B cell (primary cell): ENCODE data around the gene CDHR3. TPM values are rescaled to one million over a fixed set of nuclear protein-coding genes. Genes with fewer than 3 reads are reported as not detected.

Source experiments
- ATAC-seq: fragments of 200-7000 bp; cut with Tn5 transposase; one replicate; pipeline ENCODE4 v1.10.0; 2021; ENCODE audit warnings: low read depth, mild to moderate bottlenecking, moderate number of reproducible peaks, moderate library complexity
- CTCF ChIA-PET: fragments of 350-600 bp; sonication (Branson Sonifier 250); formaldehyde crosslinking; loops from one replicate; lab custom pipeline; 2021; ENCODE audit warnings: antibody characterized with exemption, inconsistent platforms; lab: Charles Lee
- POLR2A ChIA-PET: fragments of 350-600 bp; sonication (Branson Sonifier 250); formaldehyde crosslinking; loops from one replicate; lab custom pipeline; 2021; ENCODE audit warnings: antibody characterized with exemption; lab: Charles Lee
- DNase-seq: peaks from one replicate; pipeline ENCODE4 v3.0.0; 2013
- H2AFZ ChIP-seq: 2 replicates; pipeline ENCODE4 v1.6.1; 2012; ENCODE audit warnings: mild to moderate bottlenecking, low read depth, low read length; ENCODE audit not compliant: insufficient read depth, poor library complexity, severe bottlenecking
- H3K27ac ChIP-seq, 2 donors: 1 replicate in 1 of 2; 2 replicates in 1 of 2; pipeline ENCODE4 v1.5.1; 2012 to 2013; ENCODE audit warnings: low read length in 2 of 2, mild to moderate bottlenecking in 2 of 2, moderate library complexity in 1 of 2
- H3K27me3 ChIP-seq, 4 experiments: fragments of 200-600 bp in 1 of 4; sonication (generic) in 1 of 4; replicated peaks in 1 of 4; 1 replicate in 2 of 4; 2 replicates in 2 of 4; pipeline versions ENCODE4 v1.6.1 to v1.7.0; 2013 to 2016; ENCODE audit warnings: low read length in 3 of 4, mild to moderate bottlenecking in 2 of 4, mixed read lengths in 1 of 4, moderate library complexity in 1 of 4; ENCODE audit not compliant: insufficient read depth in 4 of 4, control insufficient read depth in 3 of 4; ENCODE audit errors: control extremely low read depth in 1 of 4
- H3K36me3 ChIP-seq, 2 experiments: replicated peaks in 1 of 2; 1 replicate in 1 of 2; 2 replicates in 1 of 2; pipeline versions ENCODE4 v1.6.1 to v1.7.1; 2013; ENCODE audit warnings: low read length in 1 of 2; ENCODE audit not compliant: insufficient read depth in 2 of 2, control insufficient read depth in 1 of 2; ENCODE audit errors: control extremely low read depth in 1 of 2, extremely low read depth in 1 of 2
- H3K4me1 ChIP-seq, 2 donors: fragments of 200-600 bp in 1 of 2; sonication (generic) in 1 of 2; 1 replicate in 1 of 2; 2 replicates in 1 of 2; pipeline versions ENCODE4 v1.5.1 to v1.6.1; 2013 to 2017; ENCODE audit warnings: low read length in 2 of 2; ENCODE audit not compliant: control insufficient read depth in 2 of 2, insufficient read depth in 2 of 2
- H3K4me2 ChIP-seq: replicated peaks from 2 replicates; pipeline ENCODE3; 2012; ENCODE audit warnings: mild to moderate bottlenecking, low read depth, low read length; ENCODE audit not compliant: poor library complexity, severe bottlenecking
- H3K4me3 ChIP-seq, 5 experiments: fragments of 200-600 bp in 1 of 5; sonication (generic) in 1 of 5; 1 replicate in 3 of 5; 2 replicates in 2 of 5; pipeline versions ENCODE4 v1.5.1 to v1.7.0; 2011 to 2016; ENCODE audit warnings: low read length in 4 of 5, mild to moderate bottlenecking in 4 of 5, low read depth in 2 of 5, control low read depth in 1 of 5, moderate library complexity in 1 of 5; ENCODE audit not compliant: insufficient read depth in 1 of 5; ENCODE audit errors: control extremely low read depth in 1 of 5, extremely low read depth in 1 of 5
- H3K79me2 ChIP-seq: fragments of 200-600 bp; sonication (generic); one replicate; pipeline ENCODE4 v1.6.0; 2016; ENCODE audit warnings: low read length; ENCODE audit not compliant: control insufficient read depth, insufficient read depth
- H3K9ac ChIP-seq: fragments of 200-600 bp; sonication (generic); 2 replicates; pipeline ENCODE4 v1.6.1; 2017; ENCODE audit warnings: mild to moderate bottlenecking, low read length, moderate library complexity
- H3K9me3 ChIP-seq, 3 donors: one replicate each; pipeline versions ENCODE4 v1.6.1 to v1.7.1; 2013; ENCODE audit warnings: low read length in 2 of 3; ENCODE audit not compliant: control insufficient read depth in 2 of 3, insufficient read depth in 1 of 3; ENCODE audit errors: control extremely low read depth in 1 of 3
- H4K20me1 ChIP-seq: 2 replicates; pipeline ENCODE4 v1.6.0; 2012; ENCODE audit warnings: mild to moderate bottlenecking, low read length; ENCODE audit not compliant: insufficient read depth, control insufficient read depth, poor library complexity, severe bottlenecking
- H3K27ac Mint-ChIP-seq: one replicate; pipeline ENCODE4 v1.8.0; 2021; ENCODE audit warnings: mixed read lengths
- H3K27me3 Mint-ChIP-seq: one replicate; pipeline ENCODE4 v1.8.0; 2021; ENCODE audit warnings: mixed read lengths
- H3K4me1 Mint-ChIP-seq: one replicate; pipeline ENCODE4 v1.8.0; 2021; ENCODE audit warnings: mixed read lengths
- H3K4me3 Mint-ChIP-seq: one replicate; pipeline ENCODE4 v1.8.0; 2021; ENCODE audit warnings: mixed read lengths
- H3K9me3 Mint-ChIP-seq: one replicate; pipeline ENCODE4 v1.8.0; 2022; ENCODE audit warnings: mixed read lengths; ENCODE audit not compliant: insufficient read depth
- CTCF ChIP-seq: fragments of 200-600 bp; IDR thresholded peaks from one replicate; pipeline ENCODE4 v1.8.0; 2022; ENCODE audit warnings: antibody characterized with exemption, mild to moderate bottlenecking
- EZH2 ChIP-seq: IDR thresholded peaks from 2 replicates; pipeline ENCODE4 v1.6.1; 2012; ENCODE audit warnings: borderline replicate concordance, low read depth, mild to moderate bottlenecking, moderate library complexity, low read length; ENCODE audit not compliant: insufficient read depth, poor library complexity, severe bottlenecking
- WGBS: methylation state at CpG from one replicate; pipeline ENCODE4 v1.1.5; 2013; ENCODE audit warnings: missing lambda C conversion rate; ENCODE audit not compliant: insufficient coverage; 5-methylcytosine and 5-hydroxymethylcytosine counted together
- intact Hi-C: fragments of 100-400 bp; cut with micrococcal nuclease; formaldehyde crosslinking; loops from one replicate; pipeline ENCODE4 v1.10.0; 2022
- polyA plus RNA-seq: library from polyadenylated mRNA; depleted of rRNA; stranded (reverse); fragments of >200 nt; gene quantifications from 2 replicates; pipeline ENCODE4 v1.2.3, GENCODE V29; 2012
- total RNA-seq, 2 donors: library from RNA; stranded (reverse); fragments of 120-200 nt in 1 of 2; gene quantifications; 1 replicate in 1 of 2; 2 replicates in 1 of 2; pipeline versions ENCODE4 v1.2.3 to v1.2.4, GENCODE V29; 2013 to 2022

CDHR3 gene
- total and polyA plus RNA-seq, 2 donors (not counting 1 experiment from before 2014, with no cell fraction given) = 0.34 to 2.6 TPM

GRCh38 chr7:105937411-105937810, 25.7 kb upstream of the CDHR3 start:
- Histone ChIP-seq H4K20me1 (no peaks in the 10 kb centered on the region), H3K27me3 (no peaks in the 10 kb centered on the region), H3K4me1 (no peaks in the 10 kb centered on the region), H3K9me3 (no peaks in the 10 kb centered on the region), H3K36me3 (no peaks in the 10 kb centered on the region), H3K79me2 (no peaks in the 10 kb centered on the region), H3K9ac (no peak overlapping the region), H2AFZ (no peak overlapping the region), H3K4me3 (no peak overlapping the region), H3K4me2 (no peak overlapping the region), H3K27ac (no peak overlapping the region)
- H3K9me3 Mint-ChIP-seq = no peaks in the 10 kb centered on the region
- ChIA-PET CTCF (interaction anchor here (1.3 kb wide), 1 partner anchor 525 kb away, joined by 3 read pairs; no protein-coding TSS in a partner anchor), POLR2A (no interaction called here)
- intact Hi-C loops = no loop called here
- no peak for DNase-seq
- no peak for ATAC-seq
- H3K4me3 Mint-ChIP-seq = no peak overlapping the region
- no peak overlapping the region for H3K27ac Mint-ChIP-seq
- 96% methylated on average over 2 of the region's 3 CpGs for WGBS
- no peaks in the 10 kb centered on the region for H3K4me1 Mint-ChIP-seq
- H3K27me3 Mint-ChIP-seq = no peaks in the 10 kb centered on the region
- TF ChIP-seq EZH2 (no peak), CTCF (no peak)

- H2AFZ ChIP-seq = no peak overlapping the region
- no peak overlapping the region for H3K4me3 ChIP-seq
- ChIA-PET POLR2A (no interaction called here), CTCF (no interaction called here)
- Mint-ChIP-seq H3K4me3 (no peak overlapping the region), H3K4me1 (no peaks in the 10 kb centered on the region), H3K9me3 (no peaks in the 10 kb centered on the region), H3K27ac (no peak overlapping the region), H3K27me3 (no peaks in the 10 kb centered on the region)
- H3K4me2 ChIP-seq = no peak overlapping the region
- H3K27ac ChIP-seq = no peak overlapping the region
- no peaks in the 10 kb centered on the region for H3K9me3 ChIP-seq
- DNase-seq = no peak
- H3K9ac ChIP-seq = no peak overlapping the region
- no peaks in the 10 kb centered on the region for H3K79me2 ChIP-seq
- H3K27me3 ChIP-seq = no peaks in the 10 kb centered on the region
- no peaks in the 10 kb centered on the region for H4K20me1 ChIP-seq
- 83% methylated on average over 4 of the region's 4 CpGs for WGBS
- intact Hi-C loops = no loop called here
- no peaks in the 10 kb centered on the region for H3K36me3 ChIP-seq
- ATAC-seq = no peak
- H3K4me1 ChIP-seq = no peaks in the 10 kb centered on the region
- no peak for TF ChIP-seq EZH2
- TF ChIP-seq CTCF = no peak
Observed at GRCh38 chr7:105940109-105940508, 23.0 kb upstream of the CDHR3 start.
